Duodenal mucosa (tissue), 2 donors: ENCODE measurements around the gene C3orf85.

ENCODE experiments used
- H3K27ac ChIP-seq: one replicate; pipeline ENCODE4 v1.7.0; 2013; ENCODE audit warnings: low read depth, low read length
- H3K27me3 ChIP-seq, 2 donors: one replicate each; pipeline ENCODE4 v1.7.0; 2013; ENCODE audit warnings: low read length in 2 of 2, control low read depth in 1 of 2; ENCODE audit not compliant: insufficient read depth in 2 of 2, control insufficient read depth in 1 of 2
- H3K36me3 ChIP-seq, 2 donors: one replicate each; pipeline ENCODE4 v1.7.0; 2013; ENCODE audit warnings: low read length in 2 of 2, control low read depth in 1 of 2; ENCODE audit not compliant: insufficient read depth in 2 of 2, control insufficient read depth in 1 of 2
- H3K4me1 ChIP-seq, 2 donors: one replicate each; pipeline ENCODE4 v1.7.0; 2013; ENCODE audit warnings: low read length in 2 of 2, control low read depth in 1 of 2; ENCODE audit not compliant: insufficient read depth in 2 of 2, control insufficient read depth in 1 of 2
- H3K4me3 ChIP-seq, 2 donors: one replicate each; pipeline ENCODE4 v1.7.0; 2013; ENCODE audit warnings: low read length in 2 of 2, low read depth in 1 of 2
- H3K9ac ChIP-seq, 2 donors: one replicate each; pipeline ENCODE4 v1.7.0; 2013; ENCODE audit warnings: low read length in 2 of 2, low read depth in 1 of 2
- H3K9me3 ChIP-seq, 2 donors: one replicate each; pipeline ENCODE4 v1.7.0; 2013; ENCODE audit warnings: low read length in 2 of 2, control low read depth in 1 of 2; ENCODE audit not compliant: control insufficient read depth in 1 of 2

C3orf85 gene

GRCh38 chr3:109140318-109140717 lies 3.8 kb downstream of the C3orf85 start:
- peak overlapping the region in 1 of 2 donors; percentile 37 for H3K4me3 ChIP-seq
- H3K27me3 ChIP-seq: no peaks in the 10 kb centered on the region
- H3K36me3 ChIP-seq: no peaks in the 10 kb centered on the region
- H3K4me1 ChIP-seq: peaks cover 0 to 4% of the 10 kb centered on the region in 2 donors
- no peak overlapping the region for H3K9ac ChIP-seq
- H3K9me3 ChIP-seq: no peaks in the 10 kb centered on the region
- no peak overlapping the region for H3K27ac ChIP-seq

- Histone ChIP-seq H3K9me3 (peaks cover 0 to 4% of the 10 kb centered on the region in 2 donors), H3K4me3 (no peak overlapping the region), H3K36me3 (no peaks in the 10 kb centered on the region), H3K9ac (no peak overlapping the region), H3K27ac (no peak overlapping the region), H3K27me3 (no peaks in the 10 kb centered on the region), H3K4me1 (peaks cover 0 to 8% of the 10 kb centered on the region in 2 donors)
These were observed 7.1 kb downstream of the C3orf85 start for GRCh38 chr3:109143646-109144045.

GRCh38 chr3:109149078-109149477 lies 12.6 kb downstream of the C3orf85 start:
- H3K36me3 ChIP-seq: no peaks in the 10 kb centered on the region
- no peaks in the 10 kb centered on the region for H3K27me3 ChIP-seq
- no peak overlapping the region for H3K9ac ChIP-seq
- H3K27ac ChIP-seq: no peak overlapping the region
- peaks cover 0 to 4% of the 10 kb centered on the region in 2 donors for H3K9me3 ChIP-seq
- peaks cover 0 to 13% of the 10 kb centered on the region in 2 donors for H3K4me1 ChIP-seq
- H3K4me3 ChIP-seq: no peak overlapping the region

GRCh38 chr3:109152320-109152719 lies 15.8 kb downstream of the C3orf85 start:
- Histone ChIP-seq H3K27me3 (no peaks in the 10 kb centered on the region), H3K9me3 (no peaks in the 10 kb centered on the region), H3K27ac (no peak overlapping the region), H3K4me1 (peaks cover 0 to 13% of the 10 kb centered on the region in 2 donors), H3K36me3 (no peaks in the 10 kb centered on the region), H3K9ac (no peak overlapping the region), H3K4me3 (no peak overlapping the region)

GRCh38 chr3:109154979-109155378 lies 18.5 kb downstream of the C3orf85 start:
- Histone ChIP-seq H3K27me3 (no peaks in the 10 kb centered on the region), H3K9ac (no peak overlapping the region), H3K4me1 (peaks cover 0 to 4% of the 10 kb centered on the region in 2 donors), H3K27ac (no peak overlapping the region), H3K9me3 (no peaks in the 10 kb centered on the region), H3K4me3 (no peak overlapping the region), H3K36me3 (no peaks in the 10 kb centered on the region)

- Histone ChIP-seq H3K9ac (no peak overlapping the region), H3K36me3 (no peaks in the 10 kb centered on the region), H3K27ac (no peak overlapping the region)
These were observed 19.3 kb downstream of the C3orf85 start for GRCh38 chr3:109155828-109156227.

GRCh38 chr3:109161487-109162123 lies 25.1 kb downstream of the C3orf85 start:
- Histone ChIP-seq H3K4me3 (no peak overlapping the region), H3K27me3 (no peaks in the 10 kb centered on the region), H3K36me3 (no peaks in the 10 kb centered on the region), H3K27ac (no peak overlapping the region), H3K9me3 (no peaks in the 10 kb centered on the region), H3K4me1 (peaks cover 4 to 5% of the 10 kb centered on the region in 2 donors), H3K9ac (no peak overlapping the region)

More at GRCh38 chr3:109155828-109156227, 19.3 kb downstream of the C3orf85 start:
- Histone ChIP-seq H3K4me1 (peaks cover 0 to 6% of the 10 kb centered on the region in 2 donors), H3K9me3 (no peaks in the 10 kb centered on the region), H3K4me3 (no peak overlapping the region), H3K27me3 (no peaks in the 10 kb centered on the region)

GRCh38 chr3:109165905-109166304 lies 29.4 kb downstream of the C3orf85 start:
- Histone ChIP-seq H3K27ac (no peak overlapping the region), H3K4me1 (peaks cover 2 to 5% of the 10 kb centered on the region in 2 donors), H3K36me3 (no peaks in the 10 kb centered on the region), H3K27me3 (no peaks in the 10 kb centered on the region), H3K4me3 (no peak overlapping the region), H3K9me3 (no peaks in the 10 kb centered on the region), H3K9ac (no peak overlapping the region)

- H3K4me3 ChIP-seq: no peak overlapping the region
- H3K27ac ChIP-seq: no peak overlapping the region
- no peak overlapping the region for H3K9ac ChIP-seq
- H3K36me3 ChIP-seq: no peaks in the 10 kb centered on the region
- H3K4me1 ChIP-seq: no peaks in the 10 kb centered on the region
- no peaks in the 10 kb centered on the region for H3K27me3 ChIP-seq
- H3K9me3 ChIP-seq: no peaks in the 10 kb centered on the region
These were observed 35.0 kb downstream of the C3orf85 start for GRCh38 chr3:109171479-109171878.

- Histone ChIP-seq H3K4me1 (no peaks in the 10 kb centered on the region), H3K4me3 (no peak overlapping the region), H3K9me3 (no peaks in the 10 kb centered on the region), H3K27me3 (no peaks in the 10 kb centered on the region), H3K9ac (no peak overlapping the region), H3K36me3 (no peaks in the 10 kb centered on the region), H3K27ac (no peak overlapping the region)
These were observed 38.9 kb downstream of the C3orf85 start for GRCh38 chr3:109175411-109175810.
